Urinary bladder (tissue), 4 donors: ENCODE results near the gene LRIT1. TPM values are rescaled to one million over a fixed set of nuclear protein-coding genes. Genes with fewer than 3 reads are reported as not detected.

Source experiments
- DNase-seq: peaks from one replicate; pipeline ENCODE4 v3.0.0-alpha.2; 2015; ENCODE audit errors: extremely low spot score
- H3K27ac ChIP-seq: one replicate; pipeline ENCODE4 v1.5.1; 2013; ENCODE audit warnings: low read depth, mild to moderate bottlenecking, moderate library complexity
- H3K36me3 ChIP-seq: one replicate; pipeline ENCODE4 v1.6.1; 2013; ENCODE audit warnings: mild to moderate bottlenecking, moderate library complexity; ENCODE audit not compliant: insufficient read depth
- H3K4me1 ChIP-seq: one replicate; pipeline ENCODE4 v1.6.1; 2013; ENCODE audit warnings: mild to moderate bottlenecking, moderate library complexity; ENCODE audit not compliant: insufficient read depth
- H3K4me3 ChIP-seq: one replicate; pipeline ENCODE4 v1.5.1; 2013; ENCODE audit warnings: low read depth, low read length
- WGBS: extraction: QIAGEN DNeasy Blood & Tissue Kit; methylation state at CpG from one replicate; pipeline ENCODE4 v1.1.7; 2013; 5-methylcytosine and 5-hydroxymethylcytosine counted together
- polyA plus RNA-seq: library from polyadenylated mRNA; stranded (reverse); fragments of 200-250 nt; gene quantifications from one replicate; pipeline ENCODE4 v1.2.3, GENCODE V29; 2013
- total RNA-seq: library from RNA; depleted of rRNA; stranded (reverse); fragments of >200 nt; gene quantifications from one replicate; pipeline ENCODE4 v1.2.3, GENCODE V29; 2014
- donor health status: healthy with polysubstance abuse.
- donor health status: healthy.

Gene LRIT1
- total and polyA plus RNA-seq, 2 donors, result not detected

GRCh38 chr10:84216834-84217233, 24.5 kb downstream of the LRIT1 start:
- H3K36me3 ChIP-seq, result no peaks in the 10 kb centered on the region
- H3K4me3 ChIP-seq, result no peak overlapping the region
- H3K4me1 ChIP-seq, result no peaks in the 10 kb centered on the region
- WGBS, result 85% methylated on average over 9 of the region's 9 CpGs
- no peak overlapping the region for H3K27ac ChIP-seq
- no peak for DNase-seq

- 47% methylated on average over 12 of the region's 12 CpGs for WGBS
- H3K4me1 ChIP-seq, result no peaks in the 10 kb centered on the region
- no peak overlapping the region for H3K4me3 ChIP-seq
- H3K27ac ChIP-seq, result no peak overlapping the region
- no peaks in the 10 kb centered on the region for H3K36me3 ChIP-seq
- no peak for DNase-seq
These were observed 26.6 kb downstream of the LRIT1 start for GRCh38 chr10:84214612-84215235.

GRCh38 chr10:84214046-84214572, 27.2 kb downstream of the LRIT1 start:
- 77% methylated on average over 25 of the region's 25 CpGs for WGBS
- H3K36me3 ChIP-seq, result no peaks in the 10 kb centered on the region
- H3K4me1 ChIP-seq, result no peaks in the 10 kb centered on the region
- H3K27ac ChIP-seq, result no peak overlapping the region
- no peak overlapping the region for H3K4me3 ChIP-seq
- DNase-seq, result no peak

- H3K4me1 ChIP-seq, result no peaks in the 10 kb centered on the region
- H3K36me3 ChIP-seq, result no peaks in the 10 kb centered on the region
- 86% methylated on average over 11 of the region's 11 CpGs for WGBS
- H3K27ac ChIP-seq, result no peak overlapping the region
- H3K4me3 ChIP-seq, result no peak overlapping the region
- no peak for DNase-seq
These were observed 28.3 kb downstream of the LRIT1 start for GRCh38 chr10:84213076-84213475.

GRCh38 chr10:84212014-84212413, 29.3 kb downstream of the LRIT1 start:
- no peaks in the 10 kb centered on the region for H3K4me1 ChIP-seq
- 72% methylated on average over 5 of the region's 5 CpGs for WGBS
- H3K36me3 ChIP-seq, result no peaks in the 10 kb centered on the region
- no peak overlapping the region for H3K27ac ChIP-seq
- no peak overlapping the region for H3K4me3 ChIP-seq
- no peak for DNase-seq

GRCh38 chr10:84211566-84211965, 29.8 kb downstream of the LRIT1 start:
- H3K4me3 ChIP-seq, result no peak overlapping the region
- WGBS, result 76% methylated on average over 2 of the region's 2 CpGs
- no peaks in the 10 kb centered on the region for H3K36me3 ChIP-seq
- no peak overlapping the region for H3K27ac ChIP-seq
- H3K4me1 ChIP-seq, result no peaks in the 10 kb centered on the region
- DNase-seq, result no peak

- WGBS, result 84% methylated on average over 10 of the region's 10 CpGs
- Histone ChIP-seq H3K4me3 (no peak overlapping the region), H3K27ac (no peak overlapping the region), H3K4me1 (no peaks in the 10 kb centered on the region), H3K36me3 (no peaks in the 10 kb centered on the region)
- DNase-seq, result no peak
These were observed 33.3 kb downstream of the LRIT1 start for GRCh38 chr10:84208023-84208422.

GRCh38 chr10:84205853-84206525, 35.4 kb downstream of the LRIT1 start:
- no peaks in the 10 kb centered on the region for H3K36me3 ChIP-seq
- 68% methylated on average over 6 of the region's 6 CpGs for WGBS
- DNase-seq, result no peak
- no peak overlapping the region for H3K27ac ChIP-seq
- H3K4me1 ChIP-seq, result no peaks in the 10 kb centered on the region
- H3K4me3 ChIP-seq, result no peak overlapping the region

- DNase-seq, result no peak
- WGBS, result 35% methylated on average over 8 of the region's 8 CpGs
- Histone ChIP-seq H3K4me3 (no peak overlapping the region), H3K36me3 (no peaks in the 10 kb centered on the region), H3K4me1 (no peaks in the 10 kb centered on the region), H3K27ac (no peak overlapping the region)
These were observed 36.1 kb downstream of the LRIT1 start for GRCh38 chr10:84205049-84205852.

GRCh38 chr10:84204610-84205009, 36.7 kb downstream of the LRIT1 start:
- no peaks in the 10 kb centered on the region for H3K4me1 ChIP-seq
- no peaks in the 10 kb centered on the region for H3K36me3 ChIP-seq
- no peak for DNase-seq
- no peak overlapping the region for H3K4me3 ChIP-seq
- no peak overlapping the region for H3K27ac ChIP-seq
- WGBS, result 92% methylated on average over 4 of the region's 4 CpGs

- 84% methylated on average over 4 of the region's 4 CpGs for WGBS
- Histone ChIP-seq H3K27ac (no peak overlapping the region), H3K4me3 (no peak overlapping the region), H3K4me1 (no peaks in the 10 kb centered on the region), H3K36me3 (no peaks in the 10 kb centered on the region)
- DNase-seq, result no peak
These were observed 37.2 kb downstream of the LRIT1 start for GRCh38 chr10:84204122-84204521.

GRCh38 chr10:84202349-84202748, 39.0 kb downstream of the LRIT1 start:
- H3K36me3 ChIP-seq, result no peaks in the 10 kb centered on the region
- H3K27ac ChIP-seq, result no peak overlapping the region
- no peaks in the 10 kb centered on the region for H3K4me1 ChIP-seq
- no peak for DNase-seq
- no peak overlapping the region for H3K4me3 ChIP-seq
- WGBS, result 82% methylated on average over 5 of the region's 5 CpGs

GRCh38 chr10:84201682-84202081, 39.7 kb downstream of the LRIT1 start:
- H3K36me3 ChIP-seq, result no peaks in the 10 kb centered on the region
- no peak for DNase-seq
- 84% methylated on average over 11 of the region's 11 CpGs for WGBS
- H3K27ac ChIP-seq, result no peak overlapping the region
- H3K4me1 ChIP-seq, result no peaks in the 10 kb centered on the region
- H3K4me3 ChIP-seq, result no peak overlapping the region

- no peak overlapping the region for H3K27ac ChIP-seq
- no peaks in the 10 kb centered on the region for H3K36me3 ChIP-seq
- H3K4me1 ChIP-seq, result no peaks in the 10 kb centered on the region
- H3K4me3 ChIP-seq, result no peak overlapping the region
- WGBS, result 54% methylated on average over 6 of the region's 6 CpGs
- DNase-seq, result no peak
These were observed 40.1 kb downstream of the LRIT1 start for GRCh38 chr10:84201244-84201606.
